ENCODE results near the gene HSD17B2.
"Not testable (repeated sequence)": the region's sequence is repeated elsewhere in the genome, so short reads cannot be mapped to it uniquely, and the experiment has no call there.

HSD17B2 gene

DNA sequence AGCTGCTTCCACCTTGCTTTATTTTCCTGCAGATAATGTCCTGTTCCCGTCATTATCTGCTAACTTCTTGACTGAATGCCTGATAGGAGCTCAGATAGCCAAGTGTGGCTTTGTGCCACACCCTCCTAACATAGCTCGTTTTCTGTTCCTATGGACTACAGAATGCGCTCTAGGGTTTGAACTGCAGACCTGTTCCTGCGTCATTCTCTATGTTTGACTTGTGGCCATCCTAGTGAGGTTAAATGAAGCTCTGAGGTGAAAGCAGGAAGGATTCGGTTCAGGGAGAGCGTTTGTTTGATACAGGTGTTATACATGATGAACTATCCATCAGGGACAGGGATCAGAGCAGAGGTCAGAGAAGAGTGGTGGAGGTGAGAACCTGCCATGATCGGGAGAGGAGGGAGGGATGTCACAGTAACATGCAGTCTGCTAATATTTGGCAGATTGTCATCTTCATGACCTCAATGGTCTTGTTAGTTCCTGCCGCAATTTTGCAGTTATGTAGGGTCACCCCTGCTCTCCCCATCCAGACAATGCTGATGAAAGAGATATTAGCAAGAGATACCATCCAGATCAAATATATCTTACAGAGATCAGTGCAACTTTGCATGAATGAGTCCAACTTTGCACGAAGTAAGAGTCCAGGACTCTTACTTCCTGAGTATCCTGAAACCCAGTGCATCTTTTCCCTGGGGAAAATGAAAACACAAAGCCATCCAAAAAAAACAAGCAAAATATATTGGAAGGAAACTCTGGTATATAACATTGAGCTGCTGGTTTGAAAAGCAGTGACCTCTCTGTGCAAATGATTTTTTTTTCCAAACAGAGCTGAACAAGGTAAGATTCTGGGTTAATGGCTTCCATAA lies 102.1 kb downstream of the HSD17B2 start:
- peak; percentile 8 for DNase-seq

- no peak for DNase-seq
These were observed 102.7 kb downstream of the HSD17B2 start for GRCh38 chr16:82137822-82138167.

- no peak for DNase-seq
These were observed 103.6 kb downstream of the HSD17B2 start for GRCh38 chr16:82138478-82139285.

DNA sequence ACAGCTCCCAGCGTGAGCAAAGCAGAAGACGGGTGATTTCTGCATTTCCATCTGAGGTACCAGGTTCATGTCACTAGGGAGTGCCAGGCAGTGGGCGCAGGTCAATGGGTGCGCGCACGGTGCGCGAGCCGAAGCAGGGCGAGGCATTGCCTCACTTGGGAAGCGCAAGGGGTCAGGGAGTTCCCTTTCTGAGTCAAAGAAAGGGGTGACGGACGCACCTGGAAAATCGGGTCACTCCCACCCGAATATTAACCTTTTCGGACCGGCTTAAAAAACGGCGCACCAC lies 104.2 kb downstream of the HSD17B2 start:
- DNase-seq, result not testable (repeated sequence)

- DNase-seq, result no peak
These were observed 111.5 kb downstream of the HSD17B2 start for GRCh38 chr16:82146556-82146955.

- no peak for DNase-seq
These were observed 111.9 kb downstream of the HSD17B2 start for GRCh38 chr16:82146957-82147356.

- DNase-seq, result no peak
These were observed 112.5 kb downstream of the HSD17B2 start for GRCh38 chr16:82147546-82147945.
